K562 (cell line): ENCODE data around the gene NEU3.

ENCODE experiments used
- MTA3 ChIP-seq: fragments of 450-650 bp; formaldehyde crosslinking; IDR thresholded peaks from 2 replicates; pipeline ENCODE4 v1.6.1; 2017; ENCODE audit warnings: mild to moderate bottlenecking, borderline replicate concordance
- RBBP5 ChIP-seq: fragments of 200-600 bp; sonication (generic); IDR thresholded peaks from 2 replicates; pipeline ENCODE4 v1.6.1; 2012; ENCODE audit warnings: borderline replicate concordance, mild to moderate bottlenecking, low read length, control low read depth, inconsistent platforms; ENCODE audit not compliant: insufficient read depth, poor library complexity, severe bottlenecking
- RNF2 ChIP-seq: sonication (generic); IDR thresholded peaks from 2 replicates; pipeline ENCODE4 v1.6.1; 2016
- SP1 ChIP-seq: sonication (generic); formaldehyde crosslinking; IDR thresholded peaks from 2 replicates; pipeline ENCODE4 v1.8.1; 2022; ENCODE audit warnings: mild to moderate bottlenecking, missing genetic modification reagents

DNA sequence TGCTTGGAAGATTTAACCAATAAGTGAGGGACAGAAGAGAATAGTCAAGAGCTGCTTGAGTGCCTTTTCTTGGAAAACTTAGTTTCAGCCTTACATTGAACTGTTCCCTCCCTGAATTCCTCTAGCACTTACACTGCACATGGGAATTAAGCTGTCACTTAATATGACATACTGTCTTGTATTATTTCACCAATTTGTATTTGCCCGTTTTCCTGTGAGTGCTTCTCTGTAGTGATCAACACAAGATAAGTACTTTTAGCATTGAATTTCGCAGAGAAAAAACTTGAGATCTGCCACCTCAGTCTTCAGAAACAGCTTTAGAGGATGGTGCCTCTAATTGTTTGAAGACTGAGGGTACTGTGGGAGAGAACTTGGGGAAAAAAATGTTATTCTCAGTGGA, 36.0 kb upstream of the NEU3 start:
- TF ChIP-seq RNF2: no peak
- TF ChIP-seq SP1 (CRISPR knock-in tag): no peak
- TF ChIP-seq RBBP5: no peak
- no peak for TF ChIP-seq MTA3
